GM21381 (cell line): ENCODE results near the gene LMF2.
A peak's percentile ranks its signal among the peaks of the same experiment; 100 is the strongest.
"Not testable (repeated sequence)": the region's sequence is repeated elsewhere in the genome, so short reads cannot be mapped to it uniquely, and the experiment has no call there.

Source experiments
- ATAC-seq: cut with Tn5 transposase; IDR thresholded peaks from one replicate; pipeline ENCODE4 v1.9.1; 2021; ENCODE audit warnings: mild to moderate bottlenecking, moderate library complexity; ENCODE audit not compliant: unreplicated experiment

LMF2 gene

DNA sequence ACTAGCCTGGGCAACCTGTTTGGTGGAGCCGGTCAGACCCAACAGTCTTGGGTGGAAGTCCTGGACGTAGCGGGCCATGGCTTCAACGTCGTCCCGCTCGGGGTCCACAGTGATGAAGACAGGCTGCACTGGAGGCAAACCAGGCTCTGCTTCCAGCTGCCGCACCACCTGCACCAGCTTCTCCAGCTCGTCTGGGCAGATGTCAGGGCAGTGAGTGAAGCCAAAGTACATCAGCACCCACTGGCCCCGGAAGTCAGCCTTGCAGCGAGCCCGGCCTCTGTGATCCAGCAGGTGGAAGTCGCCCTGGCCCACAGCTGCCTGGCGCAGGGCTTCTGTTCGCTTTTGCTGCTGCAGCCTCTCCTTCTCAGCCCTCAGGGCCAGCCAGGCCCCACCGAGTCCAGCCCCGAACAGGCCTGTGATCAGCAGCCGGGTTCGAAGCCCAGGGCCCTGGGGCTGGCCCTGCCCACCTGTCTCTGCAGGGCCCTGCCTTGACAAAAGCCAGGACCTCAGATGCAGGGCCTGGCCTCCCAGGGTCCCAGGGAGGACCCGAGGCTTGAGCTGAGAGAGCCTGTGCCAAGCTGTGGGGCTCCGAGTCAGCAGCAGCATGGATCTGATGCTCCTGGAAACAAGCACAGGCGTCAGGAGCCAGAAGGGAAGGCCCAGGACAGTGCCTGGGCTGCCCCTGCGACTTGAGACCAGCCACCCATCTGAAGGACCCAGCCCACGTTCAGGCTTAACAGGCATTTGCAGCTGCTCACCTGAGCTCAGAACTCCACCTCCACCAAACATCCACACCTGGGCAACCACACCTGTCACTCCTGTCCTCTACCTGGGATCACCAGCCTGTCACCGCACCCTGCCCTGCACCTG, 16.5 kb upstream of the LMF2 start:
- ATAC-seq: no peak

- ATAC-seq: no peak
These were observed 15.9 kb upstream of the LMF2 start for GRCh38 chr22:50523458-50523805.

DNA sequence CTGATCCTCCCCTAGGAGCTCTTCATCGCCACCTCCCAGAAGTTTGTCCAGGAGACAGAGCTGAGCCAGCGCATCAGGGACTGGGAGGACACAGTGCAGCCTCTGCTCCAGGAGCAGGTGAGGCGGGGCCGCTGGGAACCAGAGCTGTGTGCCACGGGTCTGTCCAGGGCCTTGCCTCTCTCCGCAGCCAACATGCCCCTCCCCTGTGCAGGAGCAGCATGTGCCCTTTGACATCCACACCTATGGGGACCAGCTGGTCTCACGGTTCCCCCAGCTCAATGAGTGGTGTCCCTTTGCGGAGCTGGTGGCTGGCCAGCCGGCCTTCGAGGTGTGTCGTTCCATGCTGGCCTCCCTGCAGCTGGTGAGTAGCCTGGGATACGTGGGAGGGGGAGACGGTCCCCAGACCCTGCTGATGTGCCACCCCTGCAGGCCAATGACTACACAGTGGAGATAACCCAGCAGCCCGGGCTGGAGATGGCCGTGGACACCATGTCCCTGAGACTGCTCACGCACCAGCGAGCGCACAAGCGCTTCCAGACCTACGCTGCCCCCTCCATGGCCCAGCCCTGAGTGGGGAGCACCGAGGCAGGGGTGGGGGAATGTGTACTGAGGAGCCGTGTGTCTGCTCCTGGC, 15.4 kb upstream of the LMF2 start:
- no peak for ATAC-seq

GRCh38 chr22:50522208-50522805, 14.8 kb upstream of the LMF2 start:
- ATAC-seq: no peak

DNA sequence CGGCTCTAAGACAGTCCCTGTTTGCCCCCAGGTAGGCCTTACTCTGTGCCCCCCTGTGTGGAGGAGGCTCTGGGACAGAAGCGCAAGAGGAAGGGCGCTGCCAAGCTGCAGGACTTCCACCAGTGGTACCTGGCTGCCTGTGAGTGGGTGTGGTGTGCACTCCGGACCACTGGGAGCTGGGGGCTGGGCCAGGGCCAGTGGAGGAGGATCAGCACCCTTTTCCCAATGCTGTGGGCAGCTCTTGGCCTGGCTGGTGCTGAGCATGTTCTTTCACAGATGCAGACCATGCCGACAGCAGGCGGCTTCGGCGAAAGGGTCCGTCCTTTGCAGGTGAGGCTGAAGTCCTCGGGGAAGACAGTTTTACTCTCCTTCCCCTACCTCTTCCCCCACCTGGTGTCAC, 14.2 kb upstream of the LMF2 start:
- no peak for ATAC-seq

GRCh38 chr22:50520826-50521453, 13.4 kb upstream of the LMF2 start:
- no peak for ATAC-seq

- ATAC-seq: not testable (repeated sequence)
These were observed 12.7 kb upstream of the LMF2 start for GRCh38 chr22:50520184-50520583.

- ATAC-seq: no peak
These were observed 11.6 kb upstream of the LMF2 start for GRCh38 chr22:50519151-50519550.

- ATAC-seq: no peak
These were observed 11.1 kb upstream of the LMF2 start for GRCh38 chr22:50518606-50519005.

GRCh38 chr22:50517495-50518260, 10.2 kb upstream of the LMF2 start:
- no peak for ATAC-seq

- ATAC-seq: no peak
These were observed 9.4 kb upstream of the LMF2 start for GRCh38 chr22:50516891-50517290.

DNA sequence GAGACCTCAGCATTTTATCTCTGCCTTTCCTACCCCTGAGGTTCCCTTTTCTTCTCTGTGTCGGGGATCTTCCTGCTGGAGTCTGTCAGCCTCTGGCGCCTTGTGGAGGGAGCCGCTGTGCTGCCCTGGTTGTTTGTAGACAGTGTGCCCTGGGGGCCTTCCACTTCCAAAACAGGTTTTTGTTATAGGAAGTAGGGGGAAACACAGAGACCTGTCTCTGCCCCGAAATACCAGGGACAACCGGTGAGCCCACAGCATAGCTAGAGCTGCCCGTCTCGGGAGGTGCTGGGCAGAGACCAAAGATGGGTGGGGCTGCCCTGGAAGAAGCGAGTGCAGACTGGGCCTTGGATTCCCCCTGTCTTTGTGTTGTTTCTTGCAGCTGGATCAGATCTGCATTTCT, 8.6 kb upstream of the LMF2 start:
- no peak for ATAC-seq

DNA sequence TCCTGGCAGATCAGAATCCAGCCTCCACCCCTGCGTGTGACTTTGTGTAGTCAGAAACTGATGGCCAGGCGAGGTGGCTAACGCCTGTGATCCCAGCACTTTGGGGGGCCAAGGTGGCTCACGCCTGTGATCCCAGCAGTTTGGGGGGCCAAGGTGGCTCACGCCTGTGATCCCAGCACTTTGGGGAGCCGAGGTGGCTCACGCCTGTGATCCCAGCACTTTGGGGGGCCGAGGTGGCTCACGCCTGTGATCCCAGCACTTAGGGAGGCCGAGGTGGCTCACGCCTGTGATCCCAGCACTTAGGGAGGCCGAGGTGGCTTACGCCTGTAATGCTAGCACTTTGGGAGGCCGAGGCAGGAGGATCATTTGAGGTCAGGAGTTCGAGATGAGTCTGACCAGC, 5.7 kb upstream of the LMF2 start:
- ATAC-seq: no peak

- no peak for ATAC-seq
These were observed 1.4 kb upstream of the LMF2 start for GRCh38 chr22:50508897-50509296.

DNA sequence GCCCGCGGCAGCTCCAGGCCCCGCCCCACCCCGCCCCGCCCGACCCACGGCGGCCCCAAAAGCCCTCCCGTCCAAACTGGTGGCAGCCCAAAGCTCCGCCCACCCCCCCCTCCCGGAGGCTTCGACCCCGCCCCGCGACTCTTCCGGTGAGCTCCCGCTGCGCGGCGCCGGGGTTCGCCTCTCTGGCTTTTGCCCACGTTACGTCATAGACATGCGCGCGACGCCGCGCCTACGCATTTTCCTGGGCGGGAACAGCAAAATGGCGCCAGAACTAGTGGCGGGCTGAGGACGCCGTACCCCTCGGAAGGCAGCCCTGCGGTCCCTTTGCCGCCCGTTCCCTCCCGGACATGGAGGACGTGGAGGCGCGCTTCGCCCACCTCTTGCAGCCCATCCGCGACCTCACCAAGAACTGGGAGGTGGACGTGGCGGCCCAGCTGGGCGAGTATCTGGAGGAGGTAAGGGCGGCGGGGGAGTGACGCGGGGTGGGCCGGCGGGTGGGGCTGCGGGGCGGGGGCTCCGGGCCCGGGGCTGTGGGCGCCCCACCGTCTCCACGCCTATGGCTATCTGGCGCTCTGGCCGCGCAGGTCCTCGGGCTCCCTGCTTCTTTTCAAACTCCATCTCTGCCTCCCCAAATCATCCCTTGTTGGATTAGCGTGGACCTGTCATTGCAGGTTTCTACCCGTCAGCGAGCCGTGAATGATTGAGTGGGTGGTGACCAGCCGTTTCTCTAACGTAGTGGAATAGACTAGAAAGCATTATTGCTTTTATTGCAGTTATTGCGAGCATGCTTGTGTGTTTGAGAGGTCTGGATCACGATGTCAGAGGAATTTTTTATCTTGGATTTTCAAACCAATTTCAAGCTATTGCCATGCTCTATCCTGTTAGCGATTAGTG, 736 bp upstream of the LMF2 start, which contains the start of gene NCAPH2:
Gene NCAPH2, plus strand, starts transcription at position 234 of the 894 bp plus-strand sequence. Its CDS starts 114 bp downstream, at position 348.
- ATAC-seq: peak; percentile 61

GRCh38 chr22:50506611-50507420, 686 bp downstream of the LMF2 start:
- ATAC-seq: no peak

GRCh38 chr22:50505776-50506610, 1.5 kb downstream of the LMF2 start:
- no peak for ATAC-seq

DNA sequence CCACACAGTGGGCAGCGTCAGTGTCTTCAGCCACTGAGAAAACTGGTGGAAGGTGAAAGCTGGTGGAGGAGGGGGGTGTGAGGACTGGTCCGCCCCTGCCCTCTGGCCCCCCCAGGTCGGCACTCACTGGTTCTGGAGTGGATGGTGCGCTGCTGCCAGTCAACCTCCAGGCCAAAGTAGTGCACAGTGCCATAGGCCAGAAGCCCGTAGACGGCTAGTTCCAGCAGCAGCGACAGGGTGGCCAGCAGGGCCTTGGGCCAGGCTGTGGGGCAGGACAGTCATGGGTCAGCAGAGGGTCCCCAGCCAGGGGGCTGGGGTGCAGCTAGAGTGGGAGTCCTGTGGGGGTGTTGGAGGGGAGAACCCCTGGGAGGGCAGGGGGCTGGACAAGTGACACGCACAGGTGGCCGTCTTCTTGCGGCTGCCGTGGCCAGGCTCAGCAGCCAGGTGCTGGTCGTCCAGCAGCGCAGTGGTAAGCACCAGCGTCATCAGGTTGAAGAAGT, 2.2 kb downstream of the LMF2 start:
- ATAC-seq: no peak
